ENCODE data around the gene UQCRQ. TPM values are rescaled to one million over a fixed set of nuclear protein-coding genes. Genes with fewer than 3 reads are reported as not detected.

Gene UQCRQ
- total and polyA plus RNA-seq, 9 of the 15 experiments (the other 6 are each of a cell fraction or from before 2014, with no cell fraction given), result 235 to 2,421 (median 883) TPM

GRCh38 chr5:132830436-132831094, 35.9 kb upstream of the UQCRQ start, which contains the start of gene SHROOM1 (continued):
- peak; percentile 53; the same call in 1 of the 2 replicates for TF ChIP-seq MBD2 (IDR thresholded peaks at IDR 0.05; ENCODE audit: borderline replicate concordance, low read depth)
- TF ChIP-seq ZBTB40 (IDR thresholded peaks at IDR 0.05), result no peak; the same call in 1 of the 2 replicates
- TF ChIP-seq ZBTB40 (CRISPR knock-in tag; IDR thresholded peaks at IDR 0.05), result no peak
- no peak for TF ChIP-seq ZBTB26 (CRISPR knock-in tag; IDR thresholded peaks at IDR 0.05)
- no peak for TF ChIP-seq ZNF174 (CRISPR knock-in tag; IDR thresholded peaks at IDR 0.05)
- TF ChIP-seq ZNF512 (tag; IDR thresholded peaks at IDR 0.05), result no peak
- TF ChIP-seq ZNF830 (CRISPR knock-in tag; IDR thresholded peaks at IDR 0.05), result no peak
- TF ChIP-seq ARHGAP35 (IDR thresholded peaks at IDR 0.05; ENCODE audit: partially characterized antibody), result no peak
- TF ChIP-seq NR2C2 (CRISPR knock-in tag; IDR thresholded peaks at IDR 0.05), result no peak
- TF ChIP-seq NR2C2 (tag; IDR thresholded peaks at IDR 0.05), result peak; percentile 60
- no peak for TF ChIP-seq ILK (tag; IDR thresholded peaks at IDR 0.05; ENCODE audit: borderline replicate concordance, low read depth)
- TF ChIP-seq ZFP1 (CRISPR knock-in tag; IDR thresholded peaks at IDR 0.05), result no peak
- TF ChIP-seq ZNF184 (CRISPR knock-in tag; IDR thresholded peaks at IDR 0.05), result no peak
- TF ChIP-seq PCBP2 (IDR thresholded peaks at IDR 0.05; ENCODE audit: low read depth, low read length, poor library complexity, severe bottlenecking), result peak; percentile 77
- no peak for TF ChIP-seq ZNF165 (CRISPR knock-in tag; IDR thresholded peaks at IDR 0.05; ENCODE audit: borderline replicate concordance)
- TF ChIP-seq ELF2 (CRISPR knock-in tag; IDR thresholded peaks at IDR 0.05), result no peak
- TF ChIP-seq SP1 (CRISPR knock-in tag; IDR thresholded peaks at IDR 0.05), result no peak
- peak; percentile 57 for TF ChIP-seq NUFIP1 (IDR thresholded peaks at IDR 0.05; ENCODE audit: partially characterized antibody)
